Effector memory CD4-positive, alpha-beta T cell (primary cell): ENCODE measurements around the gene APP.

Experiments used
- DNase-seq, 3 donors: peaks; one replicate each; pipeline ENCODE4 v3.0.0-alpha.2; 2020
- H3K27ac ChIP-seq: 2 replicates; pipeline ENCODE4 v1.7.0; 2013; ENCODE audit warnings: mild to moderate bottlenecking, low read length, moderate library complexity; ENCODE audit not compliant: insufficient read depth, poor library complexity, severe bottlenecking
- H3K27me3 ChIP-seq: replicated peaks from 2 replicates; pipeline ENCODE4 v1.7.0; 2013; ENCODE audit warnings: mild to moderate bottlenecking, low read length; ENCODE audit not compliant: insufficient read depth, control insufficient read depth, poor library complexity, severe bottlenecking
- H3K36me3 ChIP-seq: 2 replicates; pipeline ENCODE4 v1.7.0; 2013; ENCODE audit warnings: mild to moderate bottlenecking, low read length, moderate library complexity; ENCODE audit not compliant: control insufficient read depth, insufficient read depth
- H3K4me1 ChIP-seq: 2 replicates; pipeline ENCODE4 v1.7.0; 2013; ENCODE audit warnings: low read length, mild to moderate bottlenecking; ENCODE audit not compliant: control insufficient read depth, insufficient read depth, poor library complexity, severe bottlenecking
- H3K4me3 ChIP-seq: 2 replicates; pipeline ENCODE4 v1.7.0; 2013; ENCODE audit warnings: low read length, low read depth, mild to moderate bottlenecking; ENCODE audit not compliant: insufficient read depth, poor library complexity, severe bottlenecking
- H3K9me3 ChIP-seq: 2 replicates; pipeline ENCODE4 v1.7.0; 2013; ENCODE audit warnings: mild to moderate bottlenecking, low read length, moderate library complexity; ENCODE audit not compliant: control insufficient read depth

The APP gene

DNA sequence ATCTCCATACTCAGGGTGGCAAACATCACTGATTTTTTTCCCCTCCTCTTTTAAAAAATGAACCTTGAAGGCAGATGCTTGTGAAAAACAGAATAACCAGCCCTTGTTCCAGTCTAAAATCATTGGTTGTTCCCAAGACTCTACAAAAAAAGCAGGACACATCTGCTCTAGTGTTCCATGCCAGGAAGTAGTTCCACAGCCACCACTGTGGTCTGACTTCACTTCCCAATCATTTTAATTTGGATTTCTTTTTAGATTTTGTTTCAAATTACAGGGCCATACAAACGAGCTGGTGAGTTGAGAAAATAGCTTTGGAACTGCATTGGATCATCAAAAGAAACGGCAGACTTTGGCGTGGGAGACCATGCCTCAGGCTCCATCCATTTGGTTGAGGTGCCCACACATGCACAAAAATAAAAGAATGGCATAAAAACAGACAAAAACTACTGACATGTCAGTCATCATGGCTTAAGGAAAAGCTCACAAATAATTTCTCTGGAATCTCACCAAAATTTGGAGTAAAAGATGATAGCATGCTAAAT, 225.8 kb downstream of the APP start:
- no peak overlapping the region for H3K27ac ChIP-seq
- H3K27me3 ChIP-seq = no peaks in the 10 kb centered on the region
- no peak for DNase-seq
- no peaks in the 10 kb centered on the region for H3K36me3 ChIP-seq
- H3K4me3 ChIP-seq = no peak overlapping the region
- no peaks in the 10 kb centered on the region for H3K9me3 ChIP-seq
- H3K4me1 ChIP-seq = no peaks in the 10 kb centered on the region

DNA sequence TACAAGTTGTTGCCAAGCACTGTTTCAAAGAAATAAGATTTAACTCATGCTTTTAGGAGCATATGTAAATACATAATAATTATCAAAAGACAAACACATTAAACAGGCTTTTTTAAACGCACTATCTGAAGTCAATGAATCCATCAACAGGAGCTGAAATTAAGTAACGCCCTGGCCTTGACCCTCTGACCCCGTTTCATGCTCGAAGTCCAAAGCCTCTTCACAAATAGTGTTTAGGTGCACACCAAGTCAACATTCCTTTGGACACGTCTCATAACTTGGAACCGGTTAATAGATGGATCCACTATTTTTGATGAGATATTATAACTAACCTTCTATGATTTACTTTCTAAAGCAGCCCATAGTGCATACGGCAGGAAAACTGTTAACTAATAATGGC, 226.5 kb downstream of the APP start:
- H3K36me3 ChIP-seq = no peaks in the 10 kb centered on the region

DNA sequence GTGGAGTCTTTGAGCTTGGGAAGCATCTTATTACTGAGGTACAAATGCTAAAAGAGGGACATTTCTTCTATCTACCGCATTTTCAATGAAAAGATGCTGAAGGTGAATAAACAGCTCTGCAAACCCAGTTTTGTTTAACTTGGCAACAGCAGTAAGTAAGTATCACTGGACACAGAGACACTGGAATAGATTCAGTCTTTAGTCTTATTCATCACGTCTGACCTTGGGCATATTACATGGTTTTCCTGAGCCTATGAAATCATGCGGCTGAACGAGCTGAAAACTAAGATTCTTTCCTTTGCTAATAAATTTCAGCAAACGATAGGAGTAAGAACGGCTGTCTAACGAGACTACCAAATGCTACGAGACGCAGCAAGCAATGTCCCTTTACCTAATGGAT, 228.4 kb downstream of the APP start:
- Histone ChIP-seq H3K27me3 (no peaks in the 10 kb centered on the region), H3K36me3 (no peaks in the 10 kb centered on the region), H3K9me3 (no peaks in the 10 kb centered on the region), H3K27ac (no peak overlapping the region), H3K4me1 (no peaks in the 10 kb centered on the region), H3K4me3 (no peak overlapping the region)
- no peak for DNase-seq

More for the DNA sequence above, 226.5 kb downstream of the APP start:
- Histone ChIP-seq H3K4me3 (no peak overlapping the region), H3K9me3 (no peaks in the 10 kb centered on the region), H3K4me1 (no peaks in the 10 kb centered on the region), H3K27ac (no peak overlapping the region), H3K27me3 (no peaks in the 10 kb centered on the region)
- no peak for DNase-seq

DNA sequence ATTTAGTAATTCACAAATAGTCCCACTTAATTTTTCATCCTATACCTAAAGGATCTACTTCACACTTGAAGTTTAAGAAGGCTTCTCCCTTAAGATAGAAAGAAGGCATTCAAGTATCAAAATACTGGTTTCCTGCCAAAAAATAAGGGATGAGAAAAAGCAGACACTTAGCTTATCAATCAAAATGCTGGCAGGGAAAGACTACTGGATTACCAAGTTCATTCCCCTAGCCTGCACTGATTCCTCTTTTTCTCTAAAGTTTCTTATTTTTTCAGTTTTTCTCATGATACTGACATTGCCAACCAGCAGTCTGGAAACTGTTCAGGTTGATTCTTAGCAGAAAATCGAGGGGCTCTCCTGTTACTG, 231.2 kb downstream of the APP start:
- H3K4me1 ChIP-seq = no peaks in the 10 kb centered on the region
- H3K9me3 ChIP-seq = no peaks in the 10 kb centered on the region
- no peak overlapping the region for H3K4me3 ChIP-seq
- no peak for DNase-seq
- H3K27me3 ChIP-seq = no peaks in the 10 kb centered on the region
- no peaks in the 10 kb centered on the region for H3K36me3 ChIP-seq
- H3K27ac ChIP-seq = no peak overlapping the region

DNA sequence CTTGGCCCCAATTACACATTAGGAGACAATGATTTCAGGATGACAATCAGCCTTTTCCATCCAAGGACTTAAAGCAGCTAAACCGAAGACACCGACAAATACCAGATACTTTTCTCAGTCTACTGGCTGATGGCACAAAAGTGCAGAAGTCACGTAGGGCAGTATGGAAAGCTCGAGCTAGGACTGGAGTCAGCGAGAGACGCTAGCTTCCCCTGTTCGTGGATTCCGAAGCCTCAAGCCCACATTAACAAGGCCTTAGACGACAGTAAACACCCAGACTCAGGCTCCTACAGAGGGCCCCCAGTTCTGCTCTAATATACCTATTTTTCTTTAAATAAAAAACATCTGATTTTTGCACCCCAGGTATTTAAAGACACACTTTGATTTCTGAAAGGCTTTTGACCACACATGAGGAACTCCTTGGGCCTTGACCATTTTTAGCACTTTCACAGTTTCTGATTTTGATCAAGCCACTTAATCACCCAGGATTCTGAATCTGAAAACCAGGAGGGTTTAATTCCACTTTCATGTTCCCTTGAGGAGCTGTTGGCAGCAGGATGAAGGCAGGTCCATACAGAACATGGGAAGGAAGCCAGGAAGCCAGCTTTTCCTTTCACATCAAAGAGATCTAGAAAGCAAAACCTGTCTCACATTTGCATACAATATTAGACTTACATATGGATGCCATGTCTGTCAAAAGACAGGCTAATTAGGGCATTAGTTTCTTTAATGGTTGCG, 231.7 kb downstream of the APP start:
- H3K27ac ChIP-seq = no peak overlapping the region
- H3K27me3 ChIP-seq = no peaks in the 10 kb centered on the region
- no peak overlapping the region for H3K4me3 ChIP-seq
- no peak for DNase-seq
- H3K36me3 ChIP-seq = no peaks in the 10 kb centered on the region
- no peaks in the 10 kb centered on the region for H3K9me3 ChIP-seq
- H3K4me1 ChIP-seq = no peaks in the 10 kb centered on the region

DNA sequence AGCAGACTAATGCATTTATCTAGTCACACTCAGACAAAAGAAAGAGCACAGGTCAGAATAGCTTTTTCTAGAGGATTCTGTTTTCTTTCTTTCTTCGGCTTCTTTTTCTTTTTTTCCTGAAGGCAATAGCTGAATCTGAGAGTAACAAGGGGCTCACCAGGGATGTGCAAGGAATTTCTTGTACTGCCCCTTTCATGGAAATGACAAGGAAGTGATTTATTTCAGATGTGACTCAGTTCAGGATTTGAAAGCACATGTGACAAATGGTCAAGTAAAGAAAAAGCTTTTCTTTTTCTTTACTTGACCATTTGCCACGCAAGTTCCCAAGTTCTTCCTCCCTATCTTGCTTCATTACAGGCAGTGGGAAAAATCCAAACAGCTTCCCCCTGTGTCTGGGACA, 233.8 kb downstream of the APP start:
- no peaks in the 10 kb centered on the region for H3K4me1 ChIP-seq
- H3K9me3 ChIP-seq = no peaks in the 10 kb centered on the region
- no peaks in the 10 kb centered on the region for H3K36me3 ChIP-seq
- H3K27ac ChIP-seq = no peak overlapping the region
- H3K4me3 ChIP-seq = no peak overlapping the region
- no peak for DNase-seq
- H3K27me3 ChIP-seq = no peaks in the 10 kb centered on the region

DNA sequence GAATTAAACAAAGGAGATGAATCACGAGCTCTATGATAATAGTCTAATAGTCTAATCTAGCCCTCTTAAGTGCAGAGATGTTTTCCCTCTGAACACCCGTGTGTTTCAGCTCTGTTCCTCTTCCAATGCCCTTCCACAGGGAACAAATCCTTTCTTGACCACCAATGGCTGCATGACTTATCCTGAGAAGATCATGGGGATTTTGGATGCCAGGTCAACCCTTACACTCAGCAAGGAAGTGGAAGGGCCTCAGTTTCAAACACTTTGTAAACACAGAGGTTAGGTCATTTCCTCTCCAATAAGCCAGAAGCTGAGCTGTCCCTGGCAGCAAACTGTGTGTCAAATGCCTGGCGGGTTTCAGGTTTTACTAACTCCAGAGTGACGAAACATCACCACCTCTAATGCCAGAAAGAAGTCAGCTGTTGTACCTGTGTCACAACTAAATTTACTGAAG, 235.8 kb downstream of the APP start:
- H3K27me3 ChIP-seq = no peaks in the 10 kb centered on the region
- no peak for DNase-seq
- H3K27ac ChIP-seq = no peak overlapping the region
- no peaks in the 10 kb centered on the region for H3K36me3 ChIP-seq
- no peaks in the 10 kb centered on the region for H3K4me1 ChIP-seq
- no peak overlapping the region for H3K4me3 ChIP-seq
- H3K9me3 ChIP-seq = no peaks in the 10 kb centered on the region

DNA sequence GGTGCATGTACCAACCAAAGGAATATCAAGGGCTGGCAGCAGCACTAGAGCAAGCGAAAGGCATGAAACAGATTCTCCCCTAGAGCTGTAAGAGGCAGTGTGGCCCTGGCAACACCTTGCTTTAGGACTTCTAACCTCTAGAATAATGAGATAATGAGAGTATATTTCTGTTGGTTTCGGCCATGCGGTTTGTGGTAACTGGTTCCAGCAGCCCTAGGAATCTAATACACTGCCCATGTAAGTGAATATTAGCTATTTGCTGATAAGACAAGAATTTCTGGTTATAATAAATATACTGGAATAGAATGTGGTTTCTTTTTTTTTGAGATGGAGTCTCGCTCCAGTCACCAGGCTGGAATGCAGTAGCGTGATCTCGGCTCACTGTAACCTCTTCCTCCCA, 236.4 kb downstream of the APP start:
- DNase-seq = no peak
- Histone ChIP-seq H3K9me3 (no peaks in the 10 kb centered on the region), H3K36me3 (no peaks in the 10 kb centered on the region), H3K4me3 (no peak overlapping the region), H3K27me3 (no peaks in the 10 kb centered on the region), H3K27ac (no peak overlapping the region), H3K4me1 (no peaks in the 10 kb centered on the region)

DNA sequence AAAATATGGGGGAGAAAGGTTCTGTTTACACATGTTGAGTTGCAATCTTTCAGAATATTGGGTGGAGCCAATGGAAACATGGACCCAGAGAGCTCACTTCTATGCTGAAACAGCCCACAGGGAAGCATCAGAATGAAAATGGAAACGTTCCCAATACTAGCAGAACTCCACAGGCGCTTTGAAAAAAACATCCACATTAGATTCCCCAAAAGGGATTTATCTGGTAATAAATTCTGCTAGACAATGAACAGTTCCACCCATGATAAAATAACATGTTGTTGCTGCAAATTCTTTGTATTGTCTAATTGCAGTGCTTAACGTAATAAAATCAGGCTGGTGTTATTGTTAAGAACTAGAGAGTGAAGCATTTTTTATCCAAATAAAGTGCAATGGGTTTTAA, 238.8 kb downstream of the APP start:
- no peak for DNase-seq
- no peaks in the 10 kb centered on the region for H3K27me3 ChIP-seq
- H3K36me3 ChIP-seq = no peaks in the 10 kb centered on the region
- H3K27ac ChIP-seq = no peak overlapping the region
- no peak overlapping the region for H3K4me3 ChIP-seq
- H3K4me1 ChIP-seq = no peaks in the 10 kb centered on the region
- H3K9me3 ChIP-seq = no peaks in the 10 kb centered on the region

DNA sequence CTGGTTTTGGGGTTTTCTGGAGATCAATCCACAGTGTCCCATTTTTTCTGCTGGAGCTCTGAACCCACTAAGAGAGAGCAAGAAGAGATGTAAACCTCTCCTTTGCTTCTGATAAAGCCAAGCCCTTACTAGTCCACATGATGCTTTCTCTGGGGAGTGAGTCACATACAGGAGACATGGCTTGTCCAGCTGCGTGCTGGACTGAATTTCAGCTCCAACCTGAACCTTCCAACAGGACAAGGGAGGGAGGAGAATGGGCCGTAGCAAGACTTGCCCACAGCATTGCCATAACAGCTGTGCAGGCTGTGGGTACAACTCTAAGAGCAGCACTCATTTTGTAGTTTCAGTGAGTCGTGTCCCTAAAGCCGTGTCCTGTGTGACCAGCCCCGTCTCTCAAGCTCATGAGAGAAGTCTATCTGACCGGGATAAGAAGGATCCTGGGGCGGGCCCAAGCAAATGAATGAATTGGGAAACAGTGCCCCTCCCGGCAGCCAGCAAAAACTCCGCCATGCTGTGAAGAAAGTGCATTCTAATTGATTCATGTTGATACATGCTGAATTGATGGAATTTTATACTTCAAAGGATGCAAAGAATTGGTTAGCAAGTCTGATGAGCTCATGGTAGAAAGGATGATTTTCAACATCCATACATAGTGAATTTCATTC, 240.6 kb downstream of the APP start:
- DNase-seq = no peak
- Histone ChIP-seq H3K4me3 (no peak overlapping the region), H3K9me3 (no peaks in the 10 kb centered on the region), H3K27ac (no peak overlapping the region), H3K36me3 (no peaks in the 10 kb centered on the region), H3K27me3 (no peaks in the 10 kb centered on the region), H3K4me1 (no peaks in the 10 kb centered on the region)
